GM12864 (cell line): Measurements from ENCODE around the gene ELAVL3.
"Not testable (repeated sequence)": the region's sequence is repeated elsewhere in the genome, so short reads cannot be mapped to it uniquely, and the experiment has no call there.

Source experiments
- DNase-seq: peaks from one replicate; pipeline ENCODE4 v3.0.0-alpha.2; 2011; ENCODE audit warnings: low read depth
- H3K4me3 ChIP-seq: 2 replicates; pipeline ENCODE4 v1.5.1; 2011; ENCODE audit warnings: mild to moderate bottlenecking, low read depth, low read length, control low read depth
- CTCF ChIP-seq: IDR thresholded peaks from 2 replicates; pipeline ENCODE4 v1.5.1; 2011; ENCODE audit warnings: low read depth, mild to moderate bottlenecking, moderate library complexity, low read length, control low read depth, inconsistent platforms; ENCODE audit errors: missing control alignments

The ELAVL3 gene

GRCh38 chr19:11434703-11435056, 46.2 kb downstream of the ELAVL3 start:
- DNase-seq = no peak
- TF ChIP-seq CTCF = no peak
- H3K4me3 ChIP-seq = peak overlapping the region; percentile 65

GRCh38 chr19:11433526-11433925, 47.3 kb downstream of the ELAVL3 start:
- DNase-seq, H3K4me3 ChIP-seq: not testable (repeated sequence)

GRCh38 chr19:11426656-11427055, 54.2 kb downstream of the ELAVL3 start:
- no peak overlapping the region for H3K4me3 ChIP-seq
- TF ChIP-seq CTCF = no peak
- DNase-seq = no peak

GRCh38 chr19:11425719-11426457, 55.0 kb downstream of the ELAVL3 start:
- no peak for DNase-seq
- TF ChIP-seq CTCF = no peak
- H3K4me3 ChIP-seq = no peak overlapping the region

GRCh38 chr19:11423791-11424181, 57.1 kb downstream of the ELAVL3 start:
- TF ChIP-seq CTCF = no peak
- no peak for DNase-seq
- H3K4me3 ChIP-seq = no peak overlapping the region

GRCh38 chr19:11423164-11423790, 57.6 kb downstream of the ELAVL3 start:
- no peak for TF ChIP-seq CTCF
- no peak for DNase-seq
- no peak overlapping the region for H3K4me3 ChIP-seq

- DNase-seq = peak; percentile 50
- TF ChIP-seq CTCF = no peak
- H3K4me3 ChIP-seq = peak overlapping the region; percentile 41
Observed at GRCh38 chr19:11422163-11423065, 58.4 kb downstream of the ELAVL3 start.
